CD14-positive monocyte (primary cell): ENCODE results near the gene PTK6. TPM values are rescaled to one million over a fixed set of nuclear protein-coding genes. Genes with fewer than 3 reads are reported as not detected.

Source experiments
- DNase-seq, 3 donors: peaks; one replicate each; pipeline ENCODE4 v3.0.0-alpha.2; 2011 to 2022
- H2AFZ ChIP-seq: 2 replicates; pipeline ENCODE4 v1.6.0; 2012; ENCODE audit warnings: mild to moderate bottlenecking, low read depth, low read length, inconsistent platforms; ENCODE audit not compliant: insufficient read depth, poor library complexity, severe bottlenecking
- H3K27ac ChIP-seq, 2 donors: 1 replicate in 1 of 2; 2 replicates in 1 of 2; pipeline ENCODE4 v1.5.1; 2012 to 2013; ENCODE audit warnings: low read length in 2 of 2, control low read depth in 1 of 2, inconsistent platforms in 1 of 2, low read depth in 1 of 2, mild to moderate bottlenecking in 1 of 2
- H3K27me3 ChIP-seq, 2 donors: one replicate each; pipeline versions ENCODE4 v1.6.0 to v1.6.1; 2011 to 2013; ENCODE audit warnings: low read length in 2 of 2; ENCODE audit not compliant: control insufficient read depth in 2 of 2, insufficient read depth in 2 of 2
- H3K36me3 ChIP-seq, 2 donors: replicated peaks in 1 of 2; 1 replicate in 1 of 2; 2 replicates in 1 of 2; pipeline versions ENCODE4 v1.5.1 to v1.6.1; 2012 to 2013; ENCODE audit warnings: low read length in 2 of 2, control low read depth in 1 of 2, inconsistent platforms in 1 of 2, mild to moderate bottlenecking in 1 of 2; ENCODE audit not compliant: insufficient read depth in 2 of 2, control insufficient read depth in 1 of 2
- H3K4me1 ChIP-seq, 2 donors: 1 replicate in 1 of 2; 2 replicates in 1 of 2; pipeline versions ENCODE4 v1.5.1 to v1.6.1; 2012 to 2013; ENCODE audit warnings: low read length in 2 of 2, control low read depth in 1 of 2, inconsistent platforms in 1 of 2, mild to moderate bottlenecking in 1 of 2, moderate library complexity in 1 of 2; ENCODE audit not compliant: insufficient read depth in 2 of 2, control insufficient read depth in 1 of 2
- H3K4me2 ChIP-seq: replicated peaks from 2 replicates; pipeline ENCODE3; 2012; ENCODE audit warnings: low read length, moderate library complexity, mild to moderate bottlenecking; ENCODE audit not compliant: poor library complexity, severe bottlenecking; ENCODE audit errors: extremely low read depth
- H3K4me3 ChIP-seq, 3 experiments: fragments of 200-600 bp in 1 of 3; sonication (generic) in 1 of 3; replicated peaks in 1 of 3; 1 replicate in 2 of 3; 2 replicates in 1 of 3; pipeline ENCODE4 v1.5.1; 2011 to 2013; ENCODE audit warnings: low read length in 3 of 3, mild to moderate bottlenecking in 3 of 3, control low read depth in 2 of 3, low read depth in 2 of 3, inconsistent platforms in 1 of 3, moderate library complexity in 1 of 3
- H3K79me2 ChIP-seq: 2 replicates; pipeline ENCODE4 v1.6.0; 2012; ENCODE audit warnings: mild to moderate bottlenecking, control low read depth, inconsistent platforms, low read length, moderate library complexity; ENCODE audit not compliant: insufficient read depth
- H3K9ac ChIP-seq: 2 replicates; pipeline ENCODE4 v1.6.0; 2017; ENCODE audit warnings: low read length, mild to moderate bottlenecking; ENCODE audit not compliant: insufficient read depth, poor library complexity, severe bottlenecking
- H3K9me3 ChIP-seq, 2 donors: replicated peaks in 1 of 2; 1 replicate in 1 of 2; 2 replicates in 1 of 2; pipeline versions ENCODE4 v1.5.1 to v1.6.1; 2012 to 2013; ENCODE audit warnings: low read length in 2 of 2, control low read depth in 1 of 2; ENCODE audit not compliant: control insufficient read depth in 1 of 2, insufficient read depth in 1 of 2
- H4K20me1 ChIP-seq: 2 replicates; pipeline ENCODE4 v1.6.0; 2012; ENCODE audit warnings: mild to moderate bottlenecking, low read length, control low read depth, moderate library complexity; ENCODE audit not compliant: insufficient read depth
- H3K27ac Mint-ChIP-seq, 7 donors: one replicate each; pipeline ENCODE4 v1.8.0; 2020; ENCODE audit warnings: mild to moderate bottlenecking in 7 of 7, mixed read lengths in 7 of 7, moderate library complexity in 6 of 7, inconsistent platforms in 2 of 7
- H3K27me3 Mint-ChIP-seq, 3 donors: one replicate each; pipeline ENCODE4 v1.8.0; 2021 to 2022; ENCODE audit warnings: low read depth in 3 of 3, mild to moderate bottlenecking in 3 of 3, mixed read lengths in 3 of 3, moderate library complexity in 3 of 3, inconsistent platforms in 1 of 3
- H3K36me3 Mint-ChIP-seq, 2 donors: one replicate each; pipeline ENCODE4 v1.8.0; 2020; ENCODE audit warnings: mixed read lengths in 2 of 2, inconsistent platforms in 1 of 2, mild to moderate bottlenecking in 1 of 2
- H3K4me1 Mint-ChIP-seq: one replicate; pipeline ENCODE4 v1.8.0; 2020; ENCODE audit warnings: mild to moderate bottlenecking, mixed read lengths
- H3K4me3 Mint-ChIP-seq, 2 donors: one replicate each; pipeline ENCODE4 v1.8.0; 2020; ENCODE audit warnings: mild to moderate bottlenecking in 2 of 2, mixed read lengths in 2 of 2, moderate library complexity in 1 of 2
- H3K9me3 Mint-ChIP-seq, 7 donors: one replicate each; pipeline ENCODE4 v1.8.0; 2020 to 2022; ENCODE audit warnings: mixed read lengths in 7 of 7, mild to moderate bottlenecking in 6 of 7, moderate library complexity in 6 of 7, inconsistent platforms in 2 of 7
- CTCF ChIP-seq: fragments of 200-600 bp; IDR thresholded peaks from one replicate; pipeline ENCODE4 v1.8.0; 2022; ENCODE audit warnings: antibody characterized with exemption, mild to moderate bottlenecking
- WGBS: methylation state at CpG from one replicate; pipeline ENCODE4 v1.1.5; 2013; ENCODE audit warnings: missing lambda C conversion rate; ENCODE audit not compliant: insufficient coverage; 5-methylcytosine and 5-hydroxymethylcytosine counted together
- intact Hi-C, 2 donors: fragments of 100-400 bp; cut with micrococcal nuclease; formaldehyde crosslinking; loops; one replicate each; pipeline versions ENCODE4 v1.15.0 to v1.15.1; 2023
- polyA plus RNA-seq, 3 donors: library from polyadenylated mRNA; depleted of rRNA in 1 of 3; unstranded in 2 of 3; stranded (reverse) in 1 of 3; fragments of 300-500 nt in 2 of 3; fragments of >200 nt in 1 of 3; fragmentation: Illumina TruSeq in 2 of 3; gene quantifications; 1 replicate in 2 of 3; 2 replicates in 1 of 3; pipeline ENCODE4 v1.2.3, GENCODE V29; 2012 to 2021

Gene PTK6
- polyA plus RNA-seq, 3 donors, result 0.66 to 4.1 (median 1.5) TPM

GRCh38 chr20:63502671-63503172 is 34.5 kb downstream of the PTK6 start:
- 80% methylated on average over 15 of the region's 15 CpGs for WGBS
- H3K4me3 ChIP-seq, result no peak overlapping the region
- Mint-ChIP-seq H3K4me3 (no peak overlapping the region), H3K36me3 (no peaks in the 10 kb centered on the region), H3K27ac (no peak overlapping the region), H3K4me1 (no peaks in the 10 kb centered on the region), H3K27me3 (peaks cover 32 to 57% (median 34%) of the 10 kb centered on the region in 3 donors), H3K9me3 (peaks cover 13 to 23% (median 20%) of the 10 kb centered on the region in 7 donors)
- H3K4me1 ChIP-seq, result peaks cover 4 to 13% of the 10 kb centered on the region in 2 donors
- intact Hi-C loops, result no loop called here
- peaks cover 18 to 20% of the 10 kb centered on the region in 2 donors for H3K9me3 ChIP-seq
- H3K4me2 ChIP-seq, result no peak overlapping the region
- no peak for DNase-seq
- H3K36me3 ChIP-seq, result no peaks in the 10 kb centered on the region
- H2AFZ ChIP-seq, result no peak overlapping the region
- no peak for TF ChIP-seq CTCF
- H3K27me3 ChIP-seq, result peaks cover 2 to 29% of the 10 kb centered on the region in 2 donors
- H3K27ac ChIP-seq, result no peak overlapping the region
- no peaks in the 10 kb centered on the region for H4K20me1 ChIP-seq
- H3K9ac ChIP-seq, result no peak overlapping the region
- no peaks in the 10 kb centered on the region for H3K79me2 ChIP-seq

DNA sequence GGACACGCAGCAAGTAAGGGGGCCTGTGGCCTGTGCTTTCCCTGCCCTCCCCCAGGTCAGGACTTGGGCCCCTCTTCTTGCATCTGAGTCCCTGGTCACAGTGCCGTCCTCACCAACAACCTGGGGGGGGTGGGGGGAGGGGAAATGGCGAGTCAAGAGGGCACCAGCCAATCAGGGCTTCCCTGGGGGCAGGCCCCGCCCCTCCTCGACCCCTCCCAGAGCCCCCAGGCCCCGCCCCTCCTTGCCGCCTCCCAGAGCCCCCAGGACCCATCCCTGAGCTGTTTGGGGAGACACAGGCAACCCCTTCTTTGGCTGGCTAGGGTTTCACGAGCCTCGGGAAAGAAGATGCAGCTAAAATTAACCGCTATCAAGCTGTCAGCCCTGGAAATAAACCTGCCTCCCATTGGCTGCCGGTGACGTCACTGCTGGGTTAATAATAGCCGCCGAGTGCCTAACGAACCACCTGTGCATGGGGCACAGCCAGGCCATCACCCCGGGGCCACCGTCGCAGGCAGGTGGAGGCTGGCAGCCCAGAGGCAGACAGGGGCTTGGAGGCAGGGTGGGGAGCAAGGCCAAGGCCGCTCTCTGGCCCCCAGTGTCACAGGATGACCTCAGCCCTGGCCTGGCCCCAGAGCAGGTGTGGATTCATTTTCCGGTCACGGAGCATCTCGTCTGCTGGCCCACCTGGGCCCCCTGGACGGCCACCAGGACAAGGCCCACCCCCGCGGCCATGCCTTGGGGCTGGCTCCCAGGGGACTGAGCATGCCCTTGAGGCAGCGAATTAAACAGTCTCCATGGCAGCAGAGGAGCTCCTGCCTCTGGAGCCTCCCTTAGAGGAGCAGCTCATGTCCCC is 35.1 kb downstream of the PTK6 start:
- H3K4me3 Mint-ChIP-seq, result no peak overlapping the region
- H3K36me3 Mint-ChIP-seq, result no peaks in the 10 kb centered on the region
- Histone ChIP-seq H3K27ac (no peak overlapping the region), H3K36me3 (no peaks in the 10 kb centered on the region), H3K27me3 (peaks cover 8 to 36% of the 10 kb centered on the region in 2 donors), H2AFZ (no peak overlapping the region), H3K9ac (no peak overlapping the region), H3K4me3 (no peak overlapping the region), H3K4me2 (no peak overlapping the region), H3K4me1 (peaks cover 4 to 13% of the 10 kb centered on the region in 2 donors), H3K79me2 (no peaks in the 10 kb centered on the region), H3K9me3 (peaks cover 18 to 20% of the 10 kb centered on the region in 2 donors), H4K20me1 (no peaks in the 10 kb centered on the region)
- TF ChIP-seq CTCF, result no peak
- H3K4me1 Mint-ChIP-seq, result no peaks in the 10 kb centered on the region
- DNase-seq, result no peak
- peaks cover 13 to 24% (median 20%) of the 10 kb centered on the region in 7 donors for H3K9me3 Mint-ChIP-seq
- peaks cover 39 to 64% (median 41%) of the 10 kb centered on the region in 3 donors for H3K27me3 Mint-ChIP-seq
- intact Hi-C loops, result no loop called here
- no peak overlapping the region for H3K27ac Mint-ChIP-seq
- WGBS, result 63% methylated on average over 19 of the region's 26 CpGs
